Measurements from ENCODE around the gene PIP4K2A.

PIP4K2A gene

GRCh38 chr10:22669163-22669711 lies 45.1 kb downstream of the PIP4K2A start:
- DNase-seq (ENCODE audit: low read depth in 2 of 3, low spot score in 1 of 3), result no peak

- DNase-seq (ENCODE audit: low read depth in 2 of 3, low spot score in 1 of 3), result no peak
These were observed 47.3 kb downstream of the PIP4K2A start for GRCh38 chr10:22667093-22667480.

GRCh38 chr10:22666287-22667092 lies 47.9 kb downstream of the PIP4K2A start:
- DNase-seq (ENCODE audit: low read depth in 2 of 3, low spot score in 1 of 3), result no peak

- no peak for DNase-seq (ENCODE audit: low read depth in 2 of 3, low spot score in 1 of 3)
These were observed 49.0 kb downstream of the PIP4K2A start for GRCh38 chr10:22665329-22665728.

- no peak for DNase-seq (ENCODE audit: low read depth in 2 of 3, low spot score in 1 of 3)
These were observed 51.5 kb downstream of the PIP4K2A start for GRCh38 chr10:22662733-22663330.

- no peak for DNase-seq (ENCODE audit: low read depth in 2 of 3, low spot score in 1 of 3)
These were observed 54.5 kb downstream of the PIP4K2A start for GRCh38 chr10:22659866-22660265.

- DNase-seq (ENCODE audit: low read depth in 2 of 3, low spot score in 1 of 3), result no peak
These were observed 55.5 kb downstream of the PIP4K2A start for GRCh38 chr10:22658745-22659410.

GRCh38 chr10:22657566-22658225 lies 56.7 kb downstream of the PIP4K2A start:
- no peak for DNase-seq (ENCODE audit: low read depth in 2 of 3, low spot score in 1 of 3)

- no peak for DNase-seq (ENCODE audit: low read depth in 2 of 3, low spot score in 1 of 3)
These were observed 57.4 kb downstream of the PIP4K2A start for GRCh38 chr10:22657024-22657423.

GRCh38 chr10:22656036-22656435 lies 58.3 kb downstream of the PIP4K2A start:
- DNase-seq (ENCODE audit: low read depth in 2 of 3, low spot score in 1 of 3), result no peak

GRCh38 chr10:22655312-22655981 lies 58.9 kb downstream of the PIP4K2A start:
- no peak for DNase-seq (ENCODE audit: low read depth in 2 of 3, low spot score in 1 of 3)

- DNase-seq (ENCODE audit: low read depth in 2 of 3, low spot score in 1 of 3), result peak in 1 of 3 donors; percentile 31
These were observed 61.3 kb downstream of the PIP4K2A start for GRCh38 chr10:22652988-22653481.

GRCh38 chr10:22651276-22651980 lies 63.0 kb downstream of the PIP4K2A start:
- no peak for DNase-seq (ENCODE audit: low read depth in 2 of 3, low spot score in 1 of 3)

GRCh38 chr10:22649994-22650393 lies 64.4 kb downstream of the PIP4K2A start:
- no peak for DNase-seq (ENCODE audit: low read depth in 2 of 3, low spot score in 1 of 3)

GRCh38 chr10:22649390-22649841 lies 65.0 kb downstream of the PIP4K2A start:
- DNase-seq (ENCODE audit: low read depth in 2 of 3, low spot score in 1 of 3), result peak in 1 of 3 donors; percentile 40

- no peak for DNase-seq (ENCODE audit: low read depth in 2 of 3, low spot score in 1 of 3)
These were observed 65.8 kb downstream of the PIP4K2A start for GRCh38 chr10:22648547-22648961.

- DNase-seq (ENCODE audit: low read depth in 2 of 3, low spot score in 1 of 3), result no peak
These were observed 67.1 kb downstream of the PIP4K2A start for GRCh38 chr10:22647244-22647643.

GRCh38 chr10:22646388-22646853 lies 68.0 kb downstream of the PIP4K2A start:
- no peak for DNase-seq (ENCODE audit: low read depth in 2 of 3, low spot score in 1 of 3)

- no peak for DNase-seq (ENCODE audit: low read depth in 2 of 3, low spot score in 1 of 3)
These were observed 70.2 kb downstream of the PIP4K2A start for GRCh38 chr10:22644222-22644621.

GRCh38 chr10:22643775-22644174 lies 70.6 kb downstream of the PIP4K2A start:
- no peak for DNase-seq (ENCODE audit: low read depth in 2 of 3, low spot score in 1 of 3)
